HCT116 (cell line): ENCODE measurements around the gene DGCR6. TPM values are rescaled to one million over a fixed set of nuclear protein-coding genes. Genes with fewer than 3 reads are reported as not detected.
"Not testable (repeated sequence)": the region's sequence is repeated elsewhere in the genome, so short reads cannot be mapped to it uniquely, and the experiment has no call there.

Experiments
- ATAC-seq: fragments of 200-7000 bp; cut with Tn5 transposase; 2 replicates; pipeline ENCODE4 v1.9.1; 2020; ENCODE audit warnings: mild to moderate bottlenecking, moderate library complexity
- BruUV-seq: library from RNA; stranded (reverse); fragments of 400-500 nt; replicated peaks from 2 replicates; lab custom pipeline; 2021; lab: Mats Ljungman, UMichigan
- CTCF ChIA-PET: fragments of 300-600 bp; sonication (Branson Sonifier 250); formaldehyde crosslinking; loops from one replicate; lab custom pipeline; 2021; ENCODE audit warnings: antibody characterized with exemption; lab: Charles Lee
- POLR2A ChIA-PET: fragments of 300-600, 350-600 bp; sonication (Branson Sonifier 250); formaldehyde crosslinking; loops from one replicate; lab custom pipeline; 2021; ENCODE audit warnings: antibody characterized with exemption; lab: Charles Lee
- RAD21 ChIA-PET, 2 experiments: fragments of 300-600 bp; sonication (Branson Sonifier 250); formaldehyde crosslinking; loops; one replicate each; lab custom pipeline; 2023; ENCODE audit warnings: low total read pairs in 2 of 2; ENCODE audit not compliant: uncharacterized antibody in 2 of 2, unreplicated experiment in 2 of 2, low non-redundant PET in 1 of 2; lab: Charles Lee
- DNase-seq: peaks from one replicate; pipeline ENCODE4 v3.0.0-alpha.2; 2010; ENCODE audit warnings: low read depth, low spot score
- H2AFZ ChIP-seq: fragments of 200-600 bp; shearing (Covaris generic), sonication (generic); 2 replicates; pipeline ENCODE4 v1.6.1; 2017; ENCODE audit warnings: low read depth, mixed run types, mixed read lengths, antibody characterized with exemption, low read length; ENCODE audit not compliant: poor library complexity, severe bottlenecking
- H3K27ac ChIP-seq: 2 replicates; pipeline ENCODE4 v1.5.1; 2012; ENCODE audit warnings: low read depth, low read length
- H3K27me3 ChIP-seq: fragments of 200-600 bp; sonication (generic); 2 replicates; pipeline ENCODE4 v1.6.1; 2016; ENCODE audit warnings: mixed run types, low read length, mixed read lengths; ENCODE audit not compliant: insufficient read depth
- H3K36me3 ChIP-seq, 2 experiments: fragments of 200-500 bp in 1 of 2; fragments of 200-600 bp in 1 of 2; sonication (Bioruptor generic) in 1 of 2; sonication (generic) in 1 of 2; 2 replicates each; pipeline versions ENCODE4 v1.5.1 to v1.6.1; 2014 to 2016; ENCODE audit warnings: low read length in 2 of 2, inconsistent platforms in 1 of 2, mixed read lengths in 1 of 2, mixed run types in 1 of 2; ENCODE audit not compliant: insufficient read depth in 2 of 2, control insufficient read depth in 1 of 2
- H3K4me1 ChIP-seq, 2 experiments: fragments of 200-600 bp in 1 of 2; sonication (generic) in 1 of 2; 2 replicates each; pipeline versions ENCODE4 v1.5.1 to v1.6.1; 2012 to 2017; ENCODE audit warnings: low read length in 2 of 2, inconsistent platforms in 1 of 2, mild to moderate bottlenecking in 1 of 2, mixed read lengths in 1 of 2, mixed run types in 1 of 2, moderate library complexity in 1 of 2; ENCODE audit not compliant: insufficient read depth in 2 of 2, control insufficient read depth in 1 of 2
- H3K4me2 ChIP-seq: fragments of 200-600 bp; sonication (generic); 2 replicates; pipeline ENCODE4 v1.6.1; 2017; ENCODE audit warnings: mixed run types, low read length, mixed read lengths
- H3K4me3 ChIP-seq, 2 experiments: fragments of 200-600 bp in 1 of 2; sonication (generic) in 1 of 2; replicated peaks in 1 of 2; 2 replicates each; pipeline ENCODE4 v1.5.1; 2011 to 2016; ENCODE audit warnings: low read length in 2 of 2, control low read depth in 1 of 2, low read depth in 1 of 2, mild to moderate bottlenecking in 1 of 2, mixed read lengths in 1 of 2, mixed run types in 1 of 2
- H3K79me2 ChIP-seq: fragments of 200-600 bp; sonication (generic); 2 replicates; pipeline ENCODE4 v1.6.1; 2017; ENCODE audit warnings: mild to moderate bottlenecking, mixed run types, low read length, moderate library complexity, mixed read lengths; ENCODE audit not compliant: insufficient read depth
- H3K9ac ChIP-seq: fragments of 200-600 bp; sonication (generic); 2 replicates; pipeline ENCODE4 v1.6.1; 2016; ENCODE audit warnings: low read length, mixed read lengths
- H3K9me2 ChIP-seq: fragments of 200-600 bp; sonication (generic), shearing (Covaris generic); 2 replicates; pipeline ENCODE4 v1.6.1; 2017; ENCODE audit warnings: mixed run types, mild to moderate bottlenecking, moderate library complexity; ENCODE audit not compliant: insufficient read depth
- H3K9me3 ChIP-seq, 2 experiments: fragments of 200-500 bp in 1 of 2; fragments of 200-600 bp in 1 of 2; sonication (Bioruptor generic) in 1 of 2; sonication (generic) in 1 of 2; 2 replicates each; pipeline ENCODE4 v1.6.1; 2014 to 2017; ENCODE audit warnings: low read length in 2 of 2, mixed read lengths in 2 of 2, inconsistent platforms in 1 of 2, low read depth in 1 of 2, mild to moderate bottlenecking in 1 of 2, mixed run types in 1 of 2, moderate library complexity in 1 of 2; ENCODE audit not compliant: control insufficient read depth in 1 of 2, insufficient read depth in 1 of 2
- H4K20me1 ChIP-seq: fragments of 200-600 bp; sonication (generic), shearing (Covaris generic); 2 replicates; pipeline ENCODE4 v1.6.1; 2017; ENCODE audit warnings: mixed run types, mild to moderate bottlenecking, moderate library complexity; ENCODE audit not compliant: insufficient read depth
- CBX3 ChIP-seq: IDR thresholded peaks from 2 replicates; pipeline ENCODE4 v1.6.1; 2012; ENCODE audit warnings: low read depth
- CEBPB ChIP-seq: IDR thresholded peaks from 2 replicates; pipeline ENCODE4 v1.6.1; 2012; ENCODE audit warnings: low read depth
- EZH2 ChIP-seq: fragments of 200-600 bp; sonication (generic); IDR thresholded peaks from 2 replicates; pipeline ENCODE4 v1.6.1; 2017; ENCODE audit warnings: antibody characterized with exemption, mixed run types
- EZH2phosphoT487 ChIP-seq: fragments of 200-600 bp; IDR thresholded peaks from 2 replicates; pipeline ENCODE4 v1.6.1; 2018; ENCODE audit warnings: antibody characterized with exemption, borderline replicate concordance
- MAX ChIP-seq: IDR thresholded peaks from 2 replicates; pipeline ENCODE4 v1.6.1; 2012
- REST ChIP-seq: IDR thresholded peaks from 2 replicates; pipeline ENCODE4 v1.6.1; 2012; ENCODE audit warnings: low read depth
- SRF ChIP-seq: IDR thresholded peaks from 2 replicates; pipeline ENCODE4 v1.6.1; 2012; ENCODE audit warnings: low read depth
- TCF7L2 ChIP-seq: IDR thresholded peaks from 2 replicates; pipeline ENCODE4 v1.7.0; 2011; ENCODE audit warnings: borderline replicate concordance, inconsistent platforms; ENCODE audit not compliant: insufficient read depth, insufficient read length; ENCODE audit errors: extremely low read depth
- ZFX ChIP-seq: fragments of 450-650 bp; IDR thresholded peaks from 2 replicates; pipeline ENCODE4 v1.6.1; 2017
- ZNF274 ChIP-seq: fragments of 200-500 bp; sonication (Bioruptor generic); IDR thresholded peaks from 2 replicates; pipeline ENCODE4 v1.6.1; 2014; ENCODE audit warnings: mild to moderate bottlenecking, low read depth, low read length, inconsistent platforms
- intact Hi-C: fragments of 100-400 bp; cut with micrococcal nuclease; formaldehyde crosslinking; loops from 2 replicates; pipeline ENCODE4 v1.10.0; 2022
- total RNA-seq: library from RNA; stranded (reverse); gene quantifications from one replicate; pipeline ENCODE4 v1.2.1, GENCODE V29; 2021; ENCODE audit not compliant: unreplicated experiment

Gene DGCR6
- total RNA-seq, 1 experiment from 2014 or later = 4.6 TPM

DNA sequence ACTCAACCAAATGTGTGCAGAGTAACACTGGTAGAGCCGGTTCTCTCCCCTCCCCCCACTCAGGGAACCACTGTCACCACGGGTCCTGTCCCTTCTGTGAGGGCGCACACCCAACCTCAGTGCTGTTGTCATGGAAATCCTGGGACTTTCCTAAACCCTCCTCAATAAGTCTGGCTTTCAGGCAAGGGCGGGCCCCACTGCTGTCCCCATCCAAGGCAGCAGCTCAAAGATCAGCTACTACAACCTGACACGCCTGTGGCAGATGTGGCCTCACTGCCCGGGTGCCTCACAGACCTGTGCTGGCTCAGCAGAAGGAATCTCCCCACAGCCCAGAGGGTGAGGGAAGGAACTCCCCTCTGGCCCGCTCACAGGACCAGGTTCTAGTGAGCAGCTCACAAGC is 27.8 kb downstream of the DGCR6 start (continued):
- no peak for TF ChIP-seq REST
- no peak for TF ChIP-seq MAX
- no peak for TF ChIP-seq SRF
- TF ChIP-seq EZH2 = no peak
- no peak for TF ChIP-seq EZH2phosphoT487
- TF ChIP-seq ZFX = no peak
- TF ChIP-seq CBX3 = no peak
- no peak for TF ChIP-seq CEBPB
- no peak for TF ChIP-seq TCF7L2
- no peak for TF ChIP-seq ZNF274

GRCh38 chr22:18934688-18935087 is 28.6 kb downstream of the DGCR6 start:
- POLR2A ChIA-PET = interaction anchor here (0.6 kb wide), 1 partner anchor 771 kb away, joined by 3 read pairs; no protein-coding TSS in a partner anchor

More at GRCh38 chr22:18934688-18935087, 28.6 kb downstream of the DGCR6 start:
- H3K9me2 ChIP-seq, DNase-seq, H3K9me3 ChIP-seq, H3K4me1 ChIP-seq, H3K9ac ChIP-seq, H3K4me2 ChIP-seq, H4K20me1 ChIP-seq, H3K79me2 ChIP-seq, H2AFZ ChIP-seq, intact Hi-C loops, H3K27me3 ChIP-seq, ATAC-seq, H3K36me3 ChIP-seq, H3K27ac ChIP-seq, CTCF ChIA-PET, H3K4me3 ChIP-seq, RAD21 ChIA-PET, BruUV-seq: not testable (repeated sequence)
